ENCODE results near the gene PLEKHG4B.
"Not testable (repeated sequence)": the region's sequence is repeated elsewhere in the genome, so short reads cannot be mapped to it uniquely, and the experiment has no call there.

Gene PLEKHG4B

DNA sequence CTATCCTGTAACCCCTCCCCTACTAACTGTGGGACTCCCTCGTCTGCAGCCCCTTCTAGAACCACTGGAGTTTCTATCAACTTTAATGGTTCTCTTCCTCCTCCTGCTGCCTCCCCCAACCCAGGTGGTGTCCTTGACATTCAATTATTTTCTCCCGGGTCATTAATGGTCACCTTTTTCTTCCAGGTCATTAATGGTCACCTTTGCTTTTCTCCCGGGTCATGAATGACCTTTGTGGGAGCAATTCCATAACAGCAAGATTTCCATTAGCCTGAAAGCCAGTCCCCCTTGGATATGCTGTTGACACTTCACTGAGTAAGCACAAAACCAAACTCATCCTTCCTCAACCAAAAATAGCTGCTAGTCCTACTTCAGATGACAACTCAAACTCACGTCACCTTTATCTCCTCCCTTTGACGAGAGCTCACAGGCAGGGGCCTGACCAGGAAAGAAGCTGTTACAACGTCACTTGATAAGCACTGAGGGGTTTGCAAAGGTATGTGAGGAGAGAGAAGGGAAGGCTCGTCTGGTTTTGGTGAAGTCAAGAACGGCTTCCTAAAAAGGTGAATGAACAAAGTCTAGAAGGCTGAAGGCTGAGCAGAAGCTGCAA is 115.1 kb downstream of the PLEKHG4B start:
- no peak overlapping the region for H3K4me3 ChIP-seq (ENCODE audit: low read length)
- no peak for DNase-seq (ENCODE audit: low read depth)
- TF ChIP-seq, protein P1, sequence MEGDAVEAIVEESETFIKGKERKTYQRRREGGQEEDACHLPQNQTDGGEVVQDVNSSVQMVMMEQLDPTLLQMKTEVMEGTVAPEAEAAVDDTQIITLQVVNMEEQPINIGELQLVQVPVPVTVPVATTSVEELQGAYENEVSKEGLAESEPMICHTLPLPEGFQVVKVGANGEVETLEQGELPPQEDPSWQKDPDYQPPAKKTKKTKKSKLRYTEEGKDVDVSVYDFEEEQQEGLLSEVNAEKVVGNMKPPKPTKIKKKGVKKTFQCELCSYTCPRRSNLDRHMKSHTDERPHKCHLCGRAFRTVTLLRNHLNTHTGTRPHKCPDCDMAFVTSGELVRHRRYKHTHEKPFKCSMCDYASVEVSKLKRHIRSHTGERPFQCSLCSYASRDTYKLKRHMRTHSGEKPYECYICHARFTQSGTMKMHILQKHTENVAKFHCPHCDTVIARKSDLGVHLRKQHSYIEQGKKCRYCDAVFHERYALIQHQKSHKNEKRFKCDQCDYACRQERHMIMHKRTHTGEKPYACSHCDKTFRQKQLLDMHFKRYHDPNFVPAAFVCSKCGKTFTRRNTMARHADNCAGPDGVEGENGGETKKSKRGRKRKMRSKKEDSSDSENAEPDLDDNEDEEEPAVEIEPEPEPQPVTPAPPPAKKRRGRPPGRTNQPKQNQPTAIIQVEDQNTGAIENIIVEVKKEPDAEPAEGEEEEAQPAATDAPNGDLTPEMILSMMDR (conservative IDR thresholded peaks at IDR 0.05; ENCODE audit: low read depth, low read length) = no peak

GRCh38 chr5:207599-207998 is 115.6 kb downstream of the PLEKHG4B start:
- TF ChIP-seq, protein P1 (conservative IDR thresholded peaks at IDR 0.05; ENCODE audit: low read depth, low read length) = no peak
- H3K4me3 ChIP-seq (ENCODE audit: low read length) = no peak overlapping the region
- DNase-seq (ENCODE audit: low read depth) = no peak

- no peak overlapping the region for H3K4me3 ChIP-seq (ENCODE audit: low read length)
- TF ChIP-seq, protein P1 (conservative IDR thresholded peaks at IDR 0.05; ENCODE audit: low read depth, low read length) = no peak
- no peak for DNase-seq (ENCODE audit: low read depth)
Measured at GRCh38 chr5:208449-209114, 116.6 kb downstream of the PLEKHG4B start.

DNA sequence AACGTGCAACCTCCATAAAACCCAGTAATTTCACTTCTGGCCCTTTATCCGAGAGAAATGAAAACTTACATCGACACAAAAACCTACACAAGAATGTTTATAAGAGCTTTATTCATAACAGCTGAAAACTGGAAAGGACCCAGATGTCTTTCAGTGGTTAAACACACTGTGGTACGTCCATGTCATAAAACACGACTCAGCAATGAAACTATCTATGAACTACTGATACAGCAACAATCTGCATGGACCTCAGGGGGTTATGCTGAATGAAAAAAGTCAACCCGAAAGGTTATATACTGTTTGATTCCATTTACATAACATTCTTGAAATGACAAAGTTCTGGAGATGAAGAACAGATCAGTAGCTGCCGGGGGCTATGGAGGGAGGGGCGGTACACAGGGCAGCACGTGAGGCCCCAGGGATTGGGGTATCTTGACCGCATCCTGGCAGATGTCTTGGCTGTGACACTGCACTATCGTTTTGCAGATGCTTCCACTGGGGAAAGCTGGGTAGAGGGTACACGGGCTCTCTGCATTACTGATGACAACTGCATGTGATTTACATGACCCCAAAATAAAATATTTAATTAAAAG is 121.9 kb downstream of the PLEKHG4B start:
- H3K4me3 ChIP-seq (ENCODE audit: low read length) = no peak overlapping the region
- DNase-seq (ENCODE audit: low read depth) = no peak
- TF ChIP-seq, protein P1 (conservative IDR thresholded peaks at IDR 0.05; ENCODE audit: low read depth, low read length) = no peak

DNA sequence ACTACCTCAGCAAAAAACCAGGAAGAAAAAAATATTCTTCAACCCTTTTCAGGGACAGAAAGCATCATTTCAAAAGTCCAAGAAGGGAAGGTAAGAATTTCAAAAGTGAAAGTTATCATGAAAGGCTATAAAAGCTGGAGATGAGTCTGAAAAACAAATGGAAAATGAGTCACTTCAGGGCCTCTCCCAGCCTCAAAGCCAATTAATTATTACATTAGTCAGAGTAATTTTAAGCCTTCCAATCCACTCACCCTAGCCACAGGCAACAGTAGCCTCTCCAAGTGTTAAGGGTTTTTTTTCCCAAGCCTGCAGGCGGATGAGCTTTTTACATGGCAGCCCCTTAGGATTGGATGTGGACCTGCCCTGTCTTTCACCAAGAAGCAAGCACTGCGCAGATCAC is 123.3 kb downstream of the PLEKHG4B start:
- DNase-seq (ENCODE audit: low read depth) = not testable (repeated sequence)

GRCh38 chr5:216076-216475 is 124.1 kb downstream of the PLEKHG4B start:
- not testable (repeated sequence) for DNase-seq (ENCODE audit: low read depth); H3K4me3 ChIP-seq (ENCODE audit: low read length)

More for the DNA sequence above, 123.3 kb downstream of the PLEKHG4B start:
- not testable (repeated sequence) for H3K4me3 ChIP-seq (ENCODE audit: low read length)

DNA sequence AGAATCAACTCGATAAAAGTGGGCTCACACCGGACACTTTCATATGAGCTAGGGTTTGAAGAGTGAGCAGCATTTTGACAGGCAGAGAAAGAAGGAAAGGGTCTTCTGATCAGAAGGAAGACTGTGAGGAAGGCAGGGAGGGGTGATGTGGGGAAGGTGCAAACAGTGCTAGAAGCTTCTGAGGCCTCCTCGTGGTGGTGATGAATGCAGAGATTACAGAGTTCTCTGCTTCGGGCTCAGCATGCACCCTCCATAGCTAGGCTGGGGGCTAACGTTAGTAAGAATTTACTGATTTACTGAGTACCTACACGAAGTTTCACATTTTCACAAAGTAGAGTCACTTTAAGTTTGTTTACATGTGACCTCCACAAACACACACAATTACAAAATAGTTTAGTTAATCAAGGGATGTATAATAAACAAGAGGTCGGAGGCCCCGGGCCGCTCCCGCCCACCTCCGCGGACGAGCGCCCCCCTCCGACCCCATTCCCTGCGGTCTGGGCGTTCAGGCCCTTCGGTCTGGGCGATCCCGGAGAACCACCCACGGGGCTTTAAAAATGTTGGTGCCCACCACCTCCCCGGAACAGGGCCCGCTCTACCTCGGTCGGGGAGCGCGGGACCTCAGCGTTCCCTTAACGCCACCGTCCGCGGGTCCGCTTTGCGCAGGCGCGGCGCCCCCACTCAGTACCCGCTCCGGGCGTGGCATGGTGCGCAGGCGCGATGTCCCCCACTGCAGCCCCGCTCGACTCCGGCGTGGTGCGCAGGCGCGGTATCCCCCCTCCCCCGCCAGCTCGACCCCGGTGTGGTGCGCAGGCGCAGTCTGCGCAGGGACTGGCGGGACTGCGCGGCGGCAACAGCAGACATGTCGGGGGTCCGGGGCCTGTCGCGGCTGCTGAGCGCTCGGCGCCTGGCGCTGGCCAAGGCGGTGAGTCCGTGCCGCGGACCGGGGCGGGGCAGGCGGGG is 125.8 kb downstream of the PLEKHG4B start, which contains the start of the genes CCDC127 and SDHA:
Gene CCDC127, minus strand, starts transcription at position 660 of the 963 bp plus-strand sequence. CDS start 1,304 bp downstream, outside the sequence.
Gene SDHA, plus strand, starts transcription at position 827 of the 963 bp plus-strand sequence. Its CDS starts 36 bp downstream, at position 863.
- H3K4me3 ChIP-seq (ENCODE audit: low read length) = peak within 1 kb of the TSS; percentile 90
- DNase-seq (ENCODE audit: low read depth) = peak; percentile 58
- TF ChIP-seq, protein P1 (conservative IDR thresholded peaks at IDR 0.05; ENCODE audit: low read depth, low read length) = peak; percentile 46

All from retinal pigment epithelial cell (primary cell).